ENCODE measurements around the gene SNED1. TPM values are rescaled to one million over a fixed set of nuclear protein-coding genes. Genes with fewer than 3 reads are reported as not detected.
A peak's percentile ranks its signal among the peaks of the same experiment; 100 is the strongest.

Gene SNED1
- total RNA-seq, 4 donors from 2014 or later: 18.5 to 87.1 (median 21.9) TPM

GRCh38 chr2:241081190-241081642, 82.8 kb downstream of the SNED1 start:
- no peak for TF ChIP-seq POLR2A (IDR thresholded peaks at IDR 0.05)
- no peak for TF ChIP-seq CTCF (IDR thresholded peaks at IDR 0.05)
- no peaks in the 10 kb centered on the region for H3K27me3 ChIP-seq
- H3K9me3 ChIP-seq: no peaks in the 10 kb centered on the region
- peak in 1 of 2 donors; percentile 4 for DNase-seq
- no peaks in the 10 kb centered on the region for H3K36me3 ChIP-seq
- no peak overlapping the region for H3K27ac ChIP-seq
- intact Hi-C loops (cut with DNase I; ENCODE audit: low total_unique reads): no loop called here
- no peak overlapping the region for H3K4me3 ChIP-seq
- no peaks in the 10 kb centered on the region for H3K4me1 ChIP-seq

GRCh38 chr2:241081643-241082340, 83.4 kb downstream of the SNED1 start:
- H3K4me1 ChIP-seq: no peaks in the 10 kb centered on the region
- H3K9me3 ChIP-seq: no peaks in the 10 kb centered on the region
- H3K27me3 ChIP-seq: no peaks in the 10 kb centered on the region
- H3K27ac ChIP-seq: no peak overlapping the region
- no peak overlapping the region for H3K4me3 ChIP-seq
- H3K36me3 ChIP-seq: no peaks in the 10 kb centered on the region
- TF ChIP-seq CTCF (IDR thresholded peaks at IDR 0.05): no peak
- TF ChIP-seq POLR2A (IDR thresholded peaks at IDR 0.05): no peak
- DNase-seq: peak in 1 of 2 donors; percentile 12
- intact Hi-C loops (cut with DNase I; ENCODE audit: low total_unique reads): no loop called here

GRCh38 chr2:241082341-241083090, 84.1 kb downstream of the SNED1 start:
- H3K4me1 ChIP-seq: no peaks in the 10 kb centered on the region
- no peak for TF ChIP-seq CTCF (IDR thresholded peaks at IDR 0.05)
- no peak for TF ChIP-seq POLR2A (IDR thresholded peaks at IDR 0.05)

GRCh38 chr2:241083091-241083415, 84.6 kb downstream of the SNED1 start:
- Histone ChIP-seq H3K36me3 (no peaks in the 10 kb centered on the region), H3K27ac (no peak overlapping the region), H3K4me3 (no peak overlapping the region), H3K4me1 (no peaks in the 10 kb centered on the region), H3K9me3 (no peaks in the 10 kb centered on the region), H3K27me3 (no peaks in the 10 kb centered on the region)
- intact Hi-C loops (cut with DNase I; ENCODE audit: low total_unique reads): no loop called here
- no peak for TF ChIP-seq CTCF (IDR thresholded peaks at IDR 0.05)
- no peak for TF ChIP-seq POLR2A (IDR thresholded peaks at IDR 0.05)
- peak in 1 of 2 donors; percentile 8 for DNase-seq

More at GRCh38 chr2:241082341-241083090, 84.1 kb downstream of the SNED1 start:
- Histone ChIP-seq H3K36me3 (no peaks in the 10 kb centered on the region), H3K27me3 (no peaks in the 10 kb centered on the region), H3K4me3 (no peak overlapping the region), H3K9me3 (no peaks in the 10 kb centered on the region), H3K27ac (no peak overlapping the region)
- DNase-seq: no peak
- intact Hi-C loops (cut with DNase I; ENCODE audit: low total_unique reads): no loop called here

GRCh38 chr2:241084856-241085444, 86.5 kb downstream of the SNED1 start:
- Histone ChIP-seq H3K27ac (no peak overlapping the region), H3K4me1 (no peaks in the 10 kb centered on the region), H3K27me3 (no peaks in the 10 kb centered on the region), H3K4me3 (no peak overlapping the region), H3K9me3 (no peaks in the 10 kb centered on the region), H3K36me3 (no peaks in the 10 kb centered on the region)
- TF ChIP-seq CTCF (IDR thresholded peaks at IDR 0.05) (no peak), POLR2A (IDR thresholded peaks at IDR 0.05) (no peak)
- intact Hi-C loops (cut with DNase I; ENCODE audit: low total_unique reads): no loop called here
- DNase-seq: no peak
